NT2/D1 (cell line): Measurements from ENCODE around the gene INO80C.
A peak's percentile ranks its signal among the peaks of the same experiment; 100 is the strongest.

ENCODE experiments used
- DNase-seq: peaks from one replicate; pipeline ENCODE4 v3.0.0-alpha.2; 2011; ENCODE audit warnings: low read depth, low spot score
- H3K27me3 ChIP-seq: 2 replicates; pipeline ENCODE4 v1.6.0; 2011; ENCODE audit warnings: mild to moderate bottlenecking; ENCODE audit not compliant: insufficient read length, insufficient read depth
- H3K36me3 ChIP-seq: 2 replicates; pipeline ENCODE4 v1.6.1; 2011; ENCODE audit warnings: mild to moderate bottlenecking, low read length, mixed read lengths; ENCODE audit not compliant: insufficient read depth, insufficient read length
- H3K4me1 ChIP-seq: 2 replicates; pipeline ENCODE4 v1.5.1; 2011; ENCODE audit not compliant: insufficient read depth, insufficient read length
- H3K4me3 ChIP-seq: 2 replicates; pipeline ENCODE4 v1.5.1; 2011; ENCODE audit warnings: low read depth; ENCODE audit not compliant: insufficient read length
- H3K9ac ChIP-seq: 2 replicates; pipeline ENCODE4 v1.6.0; 2011; ENCODE audit warnings: low read depth; ENCODE audit not compliant: insufficient read length
- H3K9me3 ChIP-seq: 2 replicates; pipeline ENCODE4 v1.5.1; 2011; ENCODE audit warnings: mild to moderate bottlenecking, low read length; ENCODE audit not compliant: insufficient read depth
- SUZ12 ChIP-seq: IDR thresholded peaks from 2 replicates; pipeline ENCODE4 v1.6.1; 2011; ENCODE audit not compliant: insufficient read length, insufficient read depth; ENCODE audit errors: extremely low read depth
- YY1 ChIP-seq: IDR thresholded peaks from 2 replicates; pipeline ENCODE4 v1.6.1; 2011; ENCODE audit not compliant: insufficient read length, insufficient read depth
- ZNF274 ChIP-seq: IDR thresholded peaks from 2 replicates; pipeline ENCODE4 v1.6.1; 2011; ENCODE audit warnings: mild to moderate bottlenecking, low read depth, low read length

INO80C gene

DNA sequence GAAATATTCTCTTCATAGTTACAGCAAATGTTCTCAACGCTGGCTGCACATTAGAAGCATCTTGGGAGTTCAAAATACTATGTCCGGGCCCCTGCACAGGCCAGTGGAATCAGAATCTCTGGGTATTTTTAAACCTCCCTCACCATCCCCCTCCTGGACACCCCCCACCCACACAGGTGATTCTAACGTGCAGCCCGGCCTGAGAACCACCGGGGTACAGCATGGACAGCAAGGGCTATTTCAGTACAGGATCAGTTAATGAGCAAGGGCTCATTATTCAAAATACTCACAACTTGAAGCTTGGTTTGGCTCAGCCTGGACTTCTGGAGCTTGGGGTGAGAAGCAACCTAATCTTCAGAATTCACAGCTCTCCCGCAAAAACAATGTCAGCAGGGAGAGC is 31.4 kb downstream of the INO80C start:
- Histone ChIP-seq H3K4me1 (no peaks in the 10 kb centered on the region), H3K9me3 (no peaks in the 10 kb centered on the region), H3K4me3 (no peak overlapping the region), H3K9ac (no peak overlapping the region), H3K27me3 (no peaks in the 10 kb centered on the region), H3K36me3 (peaks cover 18% of the 10 kb centered on the region)
- no peak for DNase-seq
- TF ChIP-seq YY1 (no peak), ZNF274 (no peak), SUZ12 (no peak)

DNA sequence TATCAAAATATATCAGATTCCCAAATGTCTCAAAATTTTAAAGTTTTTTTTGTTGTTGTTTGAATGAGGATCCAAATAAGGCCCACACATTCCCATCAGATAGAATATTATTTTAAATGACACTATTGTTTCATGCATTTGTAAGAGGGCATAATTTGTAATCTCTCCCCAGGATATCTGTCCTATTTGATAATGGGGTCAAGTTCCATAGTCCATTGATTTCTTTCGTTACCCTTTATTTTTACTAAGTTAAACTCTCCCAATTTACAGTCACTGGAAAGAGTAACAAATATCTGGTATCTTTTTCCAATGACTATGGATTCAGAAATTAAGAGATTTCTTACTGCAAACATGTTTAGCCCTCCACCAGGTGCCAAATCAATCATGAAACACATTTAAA is 32.4 kb downstream of the INO80C start:
- H3K4me1 ChIP-seq = no peaks in the 10 kb centered on the region
- no peaks in the 10 kb centered on the region for H3K9me3 ChIP-seq
- DNase-seq = no peak
- H3K4me3 ChIP-seq = no peak overlapping the region
- H3K36me3 ChIP-seq = peaks cover 18% of the 10 kb centered on the region
- no peaks in the 10 kb centered on the region for H3K27me3 ChIP-seq
- TF ChIP-seq SUZ12 = no peak
- no peak for TF ChIP-seq YY1
- TF ChIP-seq ZNF274 = no peak
- no peak overlapping the region for H3K9ac ChIP-seq

DNA sequence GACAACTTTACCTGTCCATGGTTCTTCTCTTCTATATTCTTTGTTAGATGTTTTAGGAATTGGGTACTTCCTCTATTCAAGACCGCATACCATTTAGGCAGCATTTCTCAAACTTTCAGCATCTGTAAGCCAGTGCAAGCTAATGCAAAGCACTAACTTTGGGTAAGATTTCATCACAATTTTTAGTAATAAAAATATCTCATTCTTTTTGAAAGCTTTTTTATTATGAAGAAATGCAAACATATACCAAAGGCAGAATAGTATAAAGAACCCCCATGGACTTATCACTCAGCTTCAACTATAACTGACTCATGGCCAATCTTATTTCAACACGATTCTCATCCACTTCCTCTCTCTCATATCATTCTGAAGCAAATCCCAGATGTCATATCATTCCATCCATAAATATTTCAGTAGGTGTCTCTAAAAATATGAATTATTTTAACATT is 32.9 kb downstream of the INO80C start:
- H3K4me3 ChIP-seq = no peak overlapping the region
- H3K27me3 ChIP-seq = no peaks in the 10 kb centered on the region
- no peak overlapping the region for H3K9ac ChIP-seq
- H3K9me3 ChIP-seq = no peaks in the 10 kb centered on the region
- no peaks in the 10 kb centered on the region for H3K4me1 ChIP-seq
- DNase-seq = no peak
- no peak for TF ChIP-seq YY1
- TF ChIP-seq ZNF274 = no peak
- TF ChIP-seq SUZ12 = no peak
- H3K36me3 ChIP-seq = peaks cover 18% of the 10 kb centered on the region

DNA sequence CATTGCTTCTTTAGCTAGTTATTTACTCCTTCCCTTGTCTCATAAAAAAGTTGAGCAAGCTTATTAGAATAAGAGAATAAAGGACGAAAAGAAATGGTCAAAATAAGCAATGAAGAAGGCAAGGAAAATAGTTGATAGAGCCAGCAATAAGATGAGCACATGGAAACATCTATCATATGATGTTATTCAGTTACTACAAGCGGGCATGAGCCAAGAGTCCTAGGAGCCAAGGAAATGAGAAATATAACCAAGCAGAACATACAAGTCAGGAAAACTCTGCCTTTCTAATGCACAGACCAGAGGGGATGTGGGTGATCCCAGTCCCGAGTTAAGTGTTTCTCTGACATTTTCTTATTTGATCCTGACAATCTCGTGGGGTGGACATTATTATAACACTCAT is 33.9 kb downstream of the INO80C start:
- no peak overlapping the region for H3K9ac ChIP-seq
- H3K9me3 ChIP-seq = no peaks in the 10 kb centered on the region
- peaks cover 14% of the 10 kb centered on the region for H3K36me3 ChIP-seq
- H3K4me1 ChIP-seq = no peaks in the 10 kb centered on the region
- TF ChIP-seq YY1 (no peak), SUZ12 (no peak), ZNF274 (no peak)
- H3K27me3 ChIP-seq = no peaks in the 10 kb centered on the region
- no peak overlapping the region for H3K4me3 ChIP-seq
- DNase-seq = no peak

DNA sequence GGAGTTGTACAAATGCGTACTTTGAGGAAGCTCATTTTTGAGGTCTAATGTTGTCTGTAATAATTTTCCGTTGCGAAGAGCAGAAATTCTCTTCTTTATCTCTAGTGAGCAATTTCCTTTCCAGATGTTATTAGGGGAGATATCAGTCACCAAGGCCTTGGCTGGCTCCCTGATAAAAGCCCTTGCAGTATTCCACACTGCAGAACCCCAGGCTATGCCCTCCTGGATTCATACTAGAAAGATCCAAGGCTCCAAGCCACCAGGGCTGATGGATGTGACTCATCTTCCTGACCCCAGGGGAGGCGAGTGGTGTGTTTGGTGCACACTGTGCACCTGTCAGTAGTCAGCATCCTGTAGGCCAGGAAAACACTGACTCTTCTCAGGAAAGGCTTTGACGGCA is 34.7 kb downstream of the INO80C start:
- TF ChIP-seq SUZ12 (no peak), YY1 (no peak), ZNF274 (no peak)
- peaks cover 3% of the 10 kb centered on the region for H3K4me1 ChIP-seq
- DNase-seq = no peak
- H3K4me3 ChIP-seq = no peak overlapping the region
- peaks cover 10% of the 10 kb centered on the region for H3K36me3 ChIP-seq
- no peaks in the 10 kb centered on the region for H3K9me3 ChIP-seq
- no peak overlapping the region for H3K9ac ChIP-seq
- no peaks in the 10 kb centered on the region for H3K27me3 ChIP-seq

DNA sequence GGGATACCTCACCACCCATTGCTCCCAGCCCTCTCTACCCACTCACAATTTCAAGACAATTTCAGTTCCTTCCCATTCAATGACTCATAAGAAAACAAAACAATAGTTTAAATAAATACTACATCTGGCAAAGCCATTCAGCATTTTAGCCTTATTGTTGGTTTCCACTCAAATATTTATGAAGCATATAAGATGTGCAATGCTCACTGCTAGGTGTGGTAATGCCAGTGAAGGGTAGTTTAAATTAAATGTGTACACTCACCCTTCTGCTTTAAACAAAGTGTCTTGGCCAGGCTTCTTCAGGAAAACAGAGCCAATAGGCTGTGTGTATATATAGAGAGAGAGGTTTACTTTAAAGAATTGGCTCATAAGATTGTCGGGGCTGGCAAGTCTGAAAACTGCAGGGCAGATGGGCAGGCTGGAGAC is 37.0 kb downstream of the INO80C start:
- H3K4me3 ChIP-seq = no peak overlapping the region
- no peak for DNase-seq
- H3K9ac ChIP-seq = no peak overlapping the region
- peaks cover under 1% of the 10 kb centered on the region for H3K36me3 ChIP-seq
- TF ChIP-seq YY1 (no peak), SUZ12 (no peak), ZNF274 (no peak)
- peaks cover 3% of the 10 kb centered on the region for H3K4me1 ChIP-seq
- no peaks in the 10 kb centered on the region for H3K9me3 ChIP-seq
- H3K27me3 ChIP-seq = no peaks in the 10 kb centered on the region

DNA sequence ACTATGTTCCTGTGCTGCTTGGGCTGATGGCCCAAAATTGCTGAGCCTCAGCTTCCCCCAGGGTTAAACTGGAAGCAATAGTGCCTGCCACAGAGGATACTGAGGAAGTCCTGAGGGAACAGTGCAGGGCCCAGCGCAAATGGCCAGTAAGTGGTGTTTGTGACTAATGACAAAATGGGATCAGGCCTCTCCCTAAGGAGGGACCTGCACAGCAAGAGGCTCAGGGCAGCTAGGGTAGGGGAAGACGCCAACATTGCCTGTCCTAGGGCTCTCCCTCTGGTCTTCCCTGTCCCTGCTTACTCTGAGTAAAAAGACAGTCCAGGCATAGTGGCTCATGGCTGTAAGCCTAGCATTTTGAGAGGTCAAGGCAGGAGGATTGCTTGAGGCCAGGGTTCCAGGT is 37.8 kb downstream of the INO80C start:
- TF ChIP-seq ZNF274 = no peak
- no peak for TF ChIP-seq SUZ12
- no peak for TF ChIP-seq YY1
- H3K9me3 ChIP-seq = no peaks in the 10 kb centered on the region
- H3K27me3 ChIP-seq = no peaks in the 10 kb centered on the region

DNA sequence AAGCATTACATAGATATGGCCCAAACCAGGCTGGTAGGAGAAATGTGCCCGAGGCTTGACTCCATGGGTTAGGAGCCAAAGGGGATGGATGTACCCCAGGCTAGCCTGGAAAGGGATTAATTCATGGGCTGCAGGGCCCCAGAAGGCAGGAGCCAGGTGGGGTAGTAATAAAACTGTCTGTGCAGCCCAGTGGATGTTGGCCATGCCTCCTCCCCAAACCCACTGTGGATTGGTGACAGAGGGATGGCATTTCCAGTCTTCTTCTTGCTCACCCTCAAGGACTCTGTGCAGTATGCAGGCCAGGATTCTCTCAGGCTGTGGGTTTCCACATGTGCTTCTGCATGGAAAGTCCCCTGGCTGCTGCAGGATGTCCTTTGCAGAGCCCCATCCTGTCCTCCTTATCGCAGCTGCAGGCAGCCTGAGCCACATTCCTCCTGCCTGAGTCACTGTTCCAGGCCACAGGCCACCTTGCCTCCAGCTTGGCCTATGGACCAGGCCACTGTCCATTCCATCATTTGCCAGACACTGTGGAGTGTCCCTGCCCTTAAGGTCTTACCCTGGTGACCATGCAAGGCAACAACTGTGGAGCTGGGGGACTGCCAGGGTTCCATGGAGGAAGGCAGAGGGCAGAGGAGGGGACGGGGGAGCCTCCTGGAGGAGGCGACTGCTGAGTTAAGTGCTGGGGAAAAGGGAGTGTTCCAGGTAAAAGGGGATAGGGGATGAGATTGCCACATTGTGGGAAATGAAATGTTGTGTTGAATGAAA is 38.9 kb downstream of the INO80C start:
- H3K9ac ChIP-seq = no peak overlapping the region

More for the DNA sequence above, 37.8 kb downstream of the INO80C start:
- peaks cover 3% of the 10 kb centered on the region for H3K4me1 ChIP-seq
- no peak for DNase-seq
- no peak overlapping the region for H3K4me3 ChIP-seq
- H3K36me3 ChIP-seq = no peaks in the 10 kb centered on the region
- H3K9ac ChIP-seq = no peak overlapping the region

More for the DNA sequence above, 38.9 kb downstream of the INO80C start:
- no peaks in the 10 kb centered on the region for H3K27me3 ChIP-seq
- no peak for TF ChIP-seq ZNF274
- no peak for TF ChIP-seq YY1
- no peak for TF ChIP-seq SUZ12
- DNase-seq = peak; percentile 36
- H3K4me1 ChIP-seq = peaks cover 3% of the 10 kb centered on the region
- no peak overlapping the region for H3K4me3 ChIP-seq
- H3K9me3 ChIP-seq = no peaks in the 10 kb centered on the region
- H3K36me3 ChIP-seq = no peaks in the 10 kb centered on the region
